Lung (tissue), 12 donors: ENCODE data around the gene AUTS2. TPM values are rescaled to one million over a fixed set of nuclear protein-coding genes. Genes with fewer than 3 reads are reported as not detected.

Source experiments
- ATAC-seq: fragments of 200-7000 bp; cut with Tn5 transposase; one replicate; pipeline ENCODE4 v1.9.1; 2020; ENCODE audit warnings: moderate number of reproducible peaks; ENCODE audit not compliant: insufficient read depth, low FRiP score
- DNase-seq, 3 donors: peaks; one replicate each; pipeline ENCODE4 v3.0.0-alpha.2; 2013 to 2017
- H3K27ac ChIP-seq, 2 donors: one replicate each; pipeline ENCODE4 v1.5.1; 2013; ENCODE audit warnings: mild to moderate bottlenecking in 2 of 2, moderate library complexity in 2 of 2, control low read depth in 1 of 2, inconsistent platforms in 1 of 2, low read depth in 1 of 2, low read length in 1 of 2
- H3K27me3 ChIP-seq, 3 donors: one replicate each; pipeline ENCODE4 v1.5.1; 2013; ENCODE audit warnings: low read length in 2 of 3; ENCODE audit not compliant: control insufficient read depth in 3 of 3, insufficient read depth in 3 of 3
- H3K36me3 ChIP-seq, 4 donors: one replicate each; pipeline ENCODE4 v1.5.1; 2013; ENCODE audit warnings: low read length in 4 of 4, mild to moderate bottlenecking in 1 of 4, moderate library complexity in 1 of 4; ENCODE audit not compliant: control insufficient read depth in 4 of 4, insufficient read depth in 4 of 4
- H3K4me1 ChIP-seq, 5 donors: one replicate each; pipeline ENCODE4 v1.5.1; 2013; ENCODE audit warnings: low read length in 5 of 5, mild to moderate bottlenecking in 2 of 5, moderate library complexity in 1 of 5; ENCODE audit not compliant: control insufficient read depth in 5 of 5, insufficient read depth in 5 of 5
- H3K4me3 ChIP-seq: one replicate; pipeline ENCODE4 v1.5.1; 2013; ENCODE audit warnings: mild to moderate bottlenecking, control low read depth, moderate library complexity
- H3K9ac ChIP-seq, 2 donors: one replicate each; pipeline ENCODE4 v1.5.1; 2013; ENCODE audit warnings: low read length in 2 of 2, control low read depth in 1 of 2; ENCODE audit not compliant: insufficient read depth in 1 of 2
- H3K9me3 ChIP-seq, 4 donors: one replicate each; pipeline ENCODE4 v1.5.1; 2013; ENCODE audit warnings: low read length in 3 of 4, mild to moderate bottlenecking in 1 of 4, moderate library complexity in 1 of 4; ENCODE audit not compliant: control insufficient read depth in 4 of 4, insufficient read depth in 3 of 4
- CTCF ChIP-seq: IDR thresholded peaks from 2 replicates; pipeline ENCODE4 v1.5.1; 2012; ENCODE audit warnings: mild to moderate bottlenecking; ENCODE audit errors: control extremely low read depth, extremely low read depth
- WGBS, 2 donors: extraction: QIAGEN DNeasy Blood & Tissue Kit; methylation state at CpG; one replicate each; pipeline ENCODE4 v1.1.7; 2013; 5-methylcytosine and 5-hydroxymethylcytosine counted together
- polyA plus RNA-seq, 2 donors: library from polyadenylated mRNA; stranded (reverse); fragments of 200-250 nt; gene quantifications; one replicate each; pipeline ENCODE4 v1.2.1, GENCODE V29; 2013
- total RNA-seq, 2 donors: library from RNA; depleted of rRNA in 1 of 2; stranded (reverse); fragments of >200 nt in 1 of 2; gene quantifications; one replicate each; pipeline ENCODE4 v1.2.1, GENCODE V29; 2014 to 2021
- donor health status: control.
- donor health status: control.
- donor health status: Bipolar disorder and iron deficiency.
- donor health status: healthy.
- donor health status: DM: yes; HTN: yes; CAD: no.

The AUTS2 gene
- total and polyA plus RNA-seq, 4 donors = 11.8 to 115 (median 40.6) TPM

- no peak overlapping the region for H3K4me3 ChIP-seq
- no peak overlapping the region for H3K27ac ChIP-seq
- 73 to 89% methylated on average over 2 of the region's 2 CpGs for WGBS, 2 donors
- no peaks in the 10 kb centered on the region for H3K36me3 ChIP-seq
- ATAC-seq = no peak
- peaks cover 0 to 2% (median 0%) of the 10 kb centered on the region in 4 donors for H3K9me3 ChIP-seq
- H3K9ac ChIP-seq = no peak overlapping the region
- H3K4me1 ChIP-seq = peaks cover 0 to 2% (median 0%) of the 10 kb centered on the region in 5 donors
- no peak for DNase-seq
- H3K27me3 ChIP-seq = no peaks in the 10 kb centered on the region
- TF ChIP-seq CTCF = no peak
These were observed 116.8 kb downstream of the AUTS2 start for GRCh38 chr7:69714886-69715576.

- no peak overlapping the region for H3K4me3 ChIP-seq
- DNase-seq (peak in 2 of 3 donors; percentile 47 to 51), ATAC-seq (no peak)
- peaks cover 0 to 2% (median 0%) of the 10 kb centered on the region in 5 donors for H3K4me1 ChIP-seq
- no peak overlapping the region for H3K9ac ChIP-seq
- no peaks in the 10 kb centered on the region for H3K36me3 ChIP-seq
- TF ChIP-seq CTCF = no peak
- no peaks in the 10 kb centered on the region for H3K27me3 ChIP-seq
- WGBS, 2 donors = 70 to 82% methylated on average over 2 of the region's 2 CpGs
- no peak overlapping the region for H3K27ac ChIP-seq
- H3K9me3 ChIP-seq = no peaks in the 10 kb centered on the region
These were observed 118.9 kb downstream of the AUTS2 start for GRCh38 chr7:69717221-69717620.

GRCh38 chr7:69719717-69720116 is 121.4 kb downstream of the AUTS2 start:
- no peak overlapping the region for H3K27ac ChIP-seq
- TF ChIP-seq CTCF = no peak

GRCh38 chr7:69722843-69723242 is 124.6 kb downstream of the AUTS2 start:
- 86% methylated on average over 4 of the region's 4 CpGs for WGBS, 2 donors
- H3K27ac ChIP-seq = no peak overlapping the region

More at GRCh38 chr7:69719717-69720116, 121.4 kb downstream of the AUTS2 start:
- Histone ChIP-seq H3K4me1 (peaks cover 0 to 3% (median 0%) of the 10 kb centered on the region in 5 donors), H3K36me3 (no peaks in the 10 kb centered on the region), H3K4me3 (no peak overlapping the region), H3K9ac (no peak overlapping the region), H3K27me3 (no peaks in the 10 kb centered on the region), H3K9me3 (no peaks in the 10 kb centered on the region)
- ATAC-seq = no peak
- no peak for DNase-seq

More at GRCh38 chr7:69722843-69723242, 124.6 kb downstream of the AUTS2 start:
- Histone ChIP-seq H3K4me1 (peaks cover 0 to 2% (median 0%) of the 10 kb centered on the region in 5 donors), H3K4me3 (no peak overlapping the region), H3K36me3 (no peaks in the 10 kb centered on the region), H3K27me3 (no peaks in the 10 kb centered on the region), H3K9ac (no peak overlapping the region), H3K9me3 (no peaks in the 10 kb centered on the region)
- ATAC-seq (no peak), DNase-seq (peak in 1 of 3 donors; percentile 43)
- TF ChIP-seq CTCF = no peak
